ENCODE measurements around the gene SRCIN1. TPM values are rescaled to one million over a fixed set of nuclear protein-coding genes. Genes with fewer than 3 reads are reported as not detected.
A peak's percentile ranks its signal among the peaks of the same experiment; 100 is the strongest.
"Not testable (repeated sequence)": the region's sequence is repeated elsewhere in the genome, so short reads cannot be mapped to it uniquely, and the experiment has no call there.

Gene SRCIN1
- total RNA-seq, 4 donors from 2014 or later, result 11.0 to 36.5 (median 17.4) TPM

DNA sequence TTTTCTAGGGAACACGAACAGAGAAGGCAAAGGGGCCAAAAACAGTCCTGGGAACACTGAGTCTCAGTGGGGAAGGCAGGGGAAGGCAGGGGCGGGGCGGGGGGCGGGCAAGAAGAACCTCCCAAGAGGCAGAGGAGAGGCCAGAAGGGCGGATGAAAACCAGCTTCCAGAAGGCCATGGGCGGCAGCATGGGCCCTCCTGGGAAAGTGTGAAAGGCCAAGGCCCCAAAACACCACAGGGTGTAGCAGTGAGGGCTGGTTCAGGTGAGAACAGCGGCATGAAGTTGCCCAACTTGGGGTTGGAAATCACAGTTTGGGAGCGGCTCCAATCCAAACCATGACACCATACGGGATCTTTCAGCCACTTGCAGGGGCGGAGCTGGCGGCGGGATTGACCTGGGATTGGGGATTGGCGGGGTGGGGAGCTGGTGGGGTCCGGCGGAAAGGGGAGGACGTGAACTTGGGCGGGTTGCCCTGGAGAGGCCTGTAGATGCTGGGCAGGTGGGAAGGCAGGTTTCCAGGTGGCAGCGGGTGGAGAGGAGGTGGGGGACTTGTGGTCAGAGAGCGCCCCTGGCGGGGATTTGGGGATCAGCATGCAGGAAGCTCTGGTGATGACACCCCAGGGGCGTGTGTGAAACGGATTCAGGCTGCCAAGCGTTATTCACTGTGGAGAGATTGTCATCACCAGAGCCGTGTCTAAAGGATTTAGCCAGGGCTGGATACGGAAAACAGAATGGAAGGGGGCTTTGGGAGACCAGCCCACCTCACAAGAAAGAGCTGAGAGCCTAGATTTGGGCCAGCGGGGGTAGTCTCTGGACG is 96.6 kb downstream of the SRCIN1 start:
- Histone ChIP-seq H3K9me3 (no peaks in the 10 kb centered on the region), H3K27ac (no peak overlapping the region), H3K27me3 (peaks cover 9% of the 10 kb centered on the region), H3K36me3 (peaks cover 26% of the 10 kb centered on the region), H3K4me1 (peaks cover 28% of the 10 kb centered on the region), H3K4me3 (peak overlapping the region; percentile 41)
- WGBS, result 57% methylated on average over 26 of the region's 27 CpGs
- DNase-seq (ENCODE audit: low spot score in 2 of 2), result peak; percentile 80 to 91
- TF ChIP-seq CTCF (IDR thresholded peaks at IDR 0.05) (peak; percentile 59 to 83), POLR2A (IDR thresholded peaks at IDR 0.05) (no peak)

DNA sequence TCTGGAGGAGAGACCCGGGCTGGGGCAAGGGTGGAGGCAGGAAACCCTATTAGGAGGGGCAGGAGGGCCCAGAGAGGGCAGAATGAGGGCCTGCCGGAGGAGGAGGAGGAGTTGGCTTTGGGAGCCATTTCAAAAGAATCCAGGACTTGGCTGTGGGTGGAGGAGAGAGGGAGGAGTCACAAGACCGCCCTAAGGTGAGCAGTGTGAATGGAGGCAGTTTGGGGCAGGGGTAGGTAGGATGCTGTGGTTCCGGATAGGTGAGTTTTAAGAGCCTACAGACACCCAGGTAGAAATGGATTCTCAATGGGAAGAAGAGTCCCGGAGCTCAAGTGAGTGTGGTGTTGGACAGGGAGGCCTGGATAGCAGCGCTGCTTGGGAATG is 97.2 kb downstream of the SRCIN1 start:
- Histone ChIP-seq H3K36me3 (peaks cover 30% of the 10 kb centered on the region), H3K27me3 (peaks cover 9% of the 10 kb centered on the region), H3K4me3 (no peak overlapping the region), H3K9me3 (no peaks in the 10 kb centered on the region), H3K4me1 (peaks cover 28% of the 10 kb centered on the region), H3K27ac (no peak overlapping the region)
- 54% methylated on average over 6 of the region's 6 CpGs for WGBS
- TF ChIP-seq EP300 (IDR thresholded peaks at IDR 0.05) (no peak), POLR2AphosphoS5 (IDR thresholded peaks at IDR 0.05) (no peak), CTCF (IDR thresholded peaks at IDR 0.05) (no peak)
- no peak for DNase-seq (ENCODE audit: low spot score in 2 of 2)

- 93% methylated on average over 3 of the region's 3 CpGs for WGBS
- H3K4me3 ChIP-seq, result no peak overlapping the region
- no peak for TF ChIP-seq CTCF (IDR thresholded peaks at IDR 0.05)
- no peak for TF ChIP-seq EP300 (IDR thresholded peaks at IDR 0.05)
- TF ChIP-seq POLR2AphosphoS5 (IDR thresholded peaks at IDR 0.05), result no peak
- TF ChIP-seq POLR2A (IDR thresholded peaks at IDR 0.05), result no peak
- peaks cover 35% of the 10 kb centered on the region for H3K36me3 ChIP-seq
- H3K9me3 ChIP-seq, result no peaks in the 10 kb centered on the region
- peaks cover 9% of the 10 kb centered on the region for H3K27me3 ChIP-seq
- no peak for DNase-seq (ENCODE audit: low spot score in 2 of 2)
- no peak overlapping the region for H3K27ac ChIP-seq
- peaks cover 28% of the 10 kb centered on the region for H3K4me1 ChIP-seq
Observed at GRCh38 chr17:38507921-38508569, 97.7 kb downstream of the SRCIN1 start.

DNA sequence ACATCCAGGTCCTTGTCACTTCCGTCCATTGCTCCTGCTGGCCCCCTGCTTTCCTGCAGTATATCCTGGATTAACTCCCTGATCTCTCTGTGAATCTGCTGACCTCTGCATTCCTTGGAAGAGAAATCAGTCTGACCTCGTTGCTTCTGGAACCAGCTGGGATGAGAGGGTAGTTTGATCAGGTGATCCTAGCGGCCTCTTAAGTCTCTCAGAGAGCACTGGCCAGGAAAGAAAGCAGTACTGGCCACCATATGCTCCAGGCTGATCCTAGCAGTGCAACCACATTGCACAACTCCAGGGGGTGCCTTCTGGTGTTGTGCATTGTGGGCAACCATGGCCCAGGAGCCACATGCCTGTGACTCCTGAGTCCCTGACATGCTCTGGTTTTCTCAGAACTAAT is 98.3 kb downstream of the SRCIN1 start:
- no peaks in the 10 kb centered on the region for H3K9me3 ChIP-seq
- H3K27me3 ChIP-seq, result peaks cover 9% of the 10 kb centered on the region
- H3K36me3 ChIP-seq, result peaks cover 41% of the 10 kb centered on the region
- no peak overlapping the region for H3K4me3 ChIP-seq
- H3K4me1 ChIP-seq, result peaks cover 28% of the 10 kb centered on the region
- H3K27ac ChIP-seq, result no peak overlapping the region
- DNase-seq (ENCODE audit: low spot score in 2 of 2), result no peak
- WGBS, result 79% methylated on average over 3 of the region's 3 CpGs
- no peak for TF ChIP-seq POLR2A (IDR thresholded peaks at IDR 0.05)
- no peak for TF ChIP-seq POLR2AphosphoS5 (IDR thresholded peaks at IDR 0.05)
- TF ChIP-seq EP300 (IDR thresholded peaks at IDR 0.05), result no peak
- TF ChIP-seq CTCF (IDR thresholded peaks at IDR 0.05), result no peak

- Histone ChIP-seq H3K27me3 (no peaks in the 10 kb centered on the region), H3K9me3 (no peaks in the 10 kb centered on the region), H3K36me3 (peaks cover 66% of the 10 kb centered on the region), H3K27ac (no peak overlapping the region), H3K4me3 (no peak overlapping the region), H3K4me1 (peaks cover 8% of the 10 kb centered on the region)
- DNase-seq (ENCODE audit: low spot score in 2 of 2), result no peak
- TF ChIP-seq EP300 (IDR thresholded peaks at IDR 0.05), result no peak
- no peak for TF ChIP-seq POLR2AphosphoS5 (IDR thresholded peaks at IDR 0.05)
- no peak for TF ChIP-seq POLR2A (IDR thresholded peaks at IDR 0.05)
- TF ChIP-seq CTCF (IDR thresholded peaks at IDR 0.05), result no peak
- 94% methylated on average over 14 of the region's 14 CpGs for WGBS
Observed at GRCh38 chr17:38504216-38504615, 101.5 kb downstream of the SRCIN1 start.

DNA sequence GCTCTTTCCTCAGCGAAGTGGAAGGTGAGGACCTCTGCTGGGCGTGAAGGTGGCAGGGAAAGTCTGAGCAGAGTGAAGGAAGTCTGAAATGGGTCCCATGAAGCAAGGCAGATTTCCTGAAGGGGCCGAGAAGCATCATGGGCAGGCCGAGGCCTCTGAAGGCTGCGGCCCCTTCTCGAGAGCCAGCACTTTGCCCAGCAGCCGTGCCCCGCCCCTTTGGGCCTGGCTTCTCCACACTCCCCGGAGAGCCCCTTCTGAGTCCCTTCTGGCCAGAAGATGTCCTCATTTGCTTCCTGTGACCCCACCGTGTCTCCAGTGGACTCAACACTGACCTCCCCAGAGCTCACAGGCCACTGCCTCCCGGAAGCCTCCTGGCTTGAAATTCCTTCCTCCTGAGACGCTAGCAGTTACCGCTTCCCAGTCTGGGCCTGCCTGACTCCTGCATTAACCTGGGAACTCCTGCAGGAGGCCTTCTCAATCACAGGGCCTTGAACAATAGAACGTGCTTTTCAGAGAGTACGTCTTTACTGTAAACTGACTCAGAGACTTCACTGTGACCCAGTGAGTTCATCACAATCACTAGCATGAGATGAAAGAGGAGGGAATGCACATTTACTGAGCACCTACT is 102.4 kb downstream of the SRCIN1 start:
- H3K27ac ChIP-seq; H3K27me3 ChIP-seq; H3K4me3 ChIP-seq; H3K4me1 ChIP-seq; DNase-seq (ENCODE audit: low spot score in 2 of 2); H3K9me3 ChIP-seq: not testable (repeated sequence)
- peaks cover 74% of the 10 kb centered on the region for H3K36me3 ChIP-seq
- 92% methylated on average over 12 of the region's 15 CpGs for WGBS

DNA sequence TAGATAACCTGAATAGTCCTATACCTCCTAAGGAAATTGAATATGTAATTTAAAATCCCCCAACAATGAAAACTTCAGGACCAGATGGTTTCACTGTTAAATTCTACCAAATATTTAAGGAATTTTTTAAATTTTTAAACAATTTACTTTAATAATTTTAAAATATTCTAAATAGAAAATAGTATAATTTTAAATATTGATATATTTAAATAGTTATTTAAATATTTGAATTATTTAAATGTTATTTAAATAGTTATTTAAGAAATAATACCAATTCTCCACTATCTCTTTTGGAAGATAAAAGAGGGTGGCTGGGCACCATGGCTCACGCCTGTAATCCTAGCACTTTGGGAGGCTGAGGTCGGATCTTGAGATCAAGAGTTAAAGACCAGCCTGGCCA is 104.0 kb downstream of the SRCIN1 start:
- DNase-seq (ENCODE audit: low spot score in 2 of 2); H3K4me3 ChIP-seq; H3K9me3 ChIP-seq; H3K27ac ChIP-seq; H3K4me1 ChIP-seq; H3K27me3 ChIP-seq: not testable (repeated sequence)
- H3K36me3 ChIP-seq, result peaks cover 81% of the 10 kb centered on the region
- 98% methylated on average over 2 of the region's 2 CpGs for WGBS
